ENCODE data around the gene FTO.

FTO gene

DNA sequence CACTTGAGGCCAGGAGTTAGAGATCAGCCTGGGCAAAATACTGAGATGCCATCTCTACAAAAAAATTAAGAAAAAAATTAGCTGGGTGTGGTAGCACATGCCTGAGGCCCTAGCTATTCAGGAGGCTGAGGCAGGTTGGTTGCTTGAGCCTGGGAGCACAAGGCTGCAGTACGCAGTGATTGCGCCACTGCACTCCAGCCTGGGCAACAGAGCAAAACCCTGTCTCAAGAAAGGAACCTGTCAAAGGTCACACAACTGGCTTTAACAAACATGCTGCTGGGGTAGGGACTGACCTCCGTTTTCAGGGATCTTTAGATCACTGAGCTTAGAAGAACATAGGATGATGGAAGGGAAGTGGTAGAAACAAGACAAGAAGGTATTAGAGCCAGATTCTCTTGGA, 487.6 kb downstream of the FTO start:
- FAIRE-seq (no peak), DNase-seq (ENCODE audit: insufficient read length, low spot score) (no peak)

DNA sequence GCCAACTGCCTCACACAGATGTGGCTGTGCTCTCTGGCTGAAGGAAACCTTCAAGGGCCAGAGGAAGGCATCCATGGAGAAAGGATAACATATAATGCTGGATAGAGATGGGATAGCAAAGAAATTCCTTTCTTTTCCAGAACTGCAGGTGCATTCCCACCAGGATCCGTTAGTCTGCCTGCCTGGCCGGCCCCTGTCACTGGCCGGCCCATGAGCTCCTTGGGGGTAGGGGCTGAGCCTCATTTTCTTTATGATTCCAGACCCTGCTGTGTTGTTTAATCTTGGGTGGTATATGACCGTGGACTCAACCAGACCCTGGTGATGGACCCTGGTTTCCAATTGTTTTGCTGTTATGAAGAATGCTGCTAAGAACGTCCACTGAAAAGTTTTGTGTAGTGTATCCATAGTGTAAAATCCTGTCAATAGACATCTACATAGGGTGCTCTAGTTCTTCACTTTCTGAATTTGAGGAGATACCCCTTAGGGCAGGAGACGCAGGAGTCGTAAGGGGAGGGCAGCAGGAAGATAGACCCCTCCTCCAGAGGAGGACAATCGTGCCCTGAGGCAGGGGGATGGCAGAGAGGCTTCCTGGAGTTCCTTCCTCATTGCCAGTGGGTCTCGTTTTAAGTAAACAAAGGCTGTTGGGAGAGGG, 489.2 kb downstream of the FTO start:
- FAIRE-seq = no peak
- no peak for DNase-seq (ENCODE audit: insufficient read length, low spot score)

DNA sequence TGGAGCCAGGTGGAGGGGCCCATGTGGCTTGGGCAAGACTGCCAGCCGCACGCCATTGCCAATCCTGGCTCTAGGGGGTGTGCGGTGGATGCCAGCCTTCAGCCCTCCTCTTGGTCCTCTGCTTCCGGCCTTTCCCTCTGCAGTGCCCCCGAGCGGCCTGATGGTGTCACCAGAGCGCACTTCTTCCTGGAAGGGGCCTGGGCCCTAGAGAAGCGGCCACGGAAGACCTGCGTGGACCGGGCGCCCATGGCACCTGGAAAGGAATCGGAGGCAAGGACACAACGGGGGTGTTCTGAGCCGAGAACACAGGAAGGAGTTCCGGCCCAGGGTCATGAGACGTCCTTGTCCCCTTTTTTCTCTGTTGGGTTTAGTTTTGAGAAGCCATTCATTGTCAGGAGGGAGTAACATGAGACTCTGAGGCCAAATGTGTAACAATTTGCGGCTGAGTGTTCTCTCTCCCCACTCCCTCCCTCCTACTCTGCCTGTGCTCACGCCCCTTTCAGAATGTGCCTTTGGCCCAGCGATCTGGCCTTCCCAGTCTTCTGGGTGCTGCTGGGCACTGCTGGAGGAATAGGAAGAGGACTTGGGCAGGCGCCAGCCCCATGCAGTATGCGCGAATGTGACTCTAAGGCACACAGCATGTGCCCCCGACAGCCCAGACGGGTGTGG, 489.8 kb downstream of the FTO start:
- DNase-seq (ENCODE audit: insufficient read length, low spot score) = peak; percentile 61
- peak; percentile 48 for FAIRE-seq

DNA sequence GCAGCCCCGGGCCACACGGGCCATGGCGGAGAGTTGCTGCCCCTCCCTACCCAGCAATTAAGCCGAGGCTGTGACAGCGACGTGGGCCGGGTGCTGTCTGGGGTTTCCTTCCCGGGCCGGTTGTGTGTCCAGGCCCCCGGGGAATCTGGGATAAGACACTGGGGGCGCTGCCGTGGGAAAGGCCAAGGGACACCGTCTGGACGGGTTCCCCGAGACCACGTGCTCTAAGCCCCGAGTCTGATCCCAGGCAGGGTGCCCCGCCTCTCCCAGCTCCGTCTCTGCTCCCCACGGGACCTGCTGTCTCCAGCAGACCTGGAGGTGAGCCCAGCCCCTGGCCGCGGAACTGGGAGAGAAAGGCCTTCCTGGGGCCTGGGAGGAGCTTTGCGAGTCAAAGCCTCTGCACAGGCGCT, 490.4 kb downstream of the FTO start:
- FAIRE-seq (no peak), DNase-seq (ENCODE audit: insufficient read length, low spot score) (no peak)

DNA sequence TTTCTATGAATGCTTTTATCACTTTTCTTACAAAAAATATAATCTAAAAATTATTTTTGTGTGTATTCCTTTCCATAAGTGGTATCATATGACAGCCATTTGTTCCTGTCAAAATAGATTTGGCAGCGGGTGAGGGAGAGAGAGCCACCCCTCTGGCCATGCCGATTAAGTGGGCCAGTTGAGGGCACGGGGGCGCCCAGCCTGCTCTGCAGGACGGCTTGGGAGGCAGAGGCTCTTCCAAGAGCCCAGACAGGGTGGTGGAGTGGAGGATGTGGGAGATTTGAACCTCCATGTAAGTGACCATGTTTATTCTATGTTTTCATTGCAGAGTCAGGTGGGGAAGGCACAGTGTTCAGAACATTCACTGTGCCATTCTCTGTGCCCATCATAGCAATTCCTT, 493.8 kb downstream of the FTO start:
- DNase-seq (ENCODE audit: insufficient read length, low spot score) (no peak), FAIRE-seq (no peak)

DNA sequence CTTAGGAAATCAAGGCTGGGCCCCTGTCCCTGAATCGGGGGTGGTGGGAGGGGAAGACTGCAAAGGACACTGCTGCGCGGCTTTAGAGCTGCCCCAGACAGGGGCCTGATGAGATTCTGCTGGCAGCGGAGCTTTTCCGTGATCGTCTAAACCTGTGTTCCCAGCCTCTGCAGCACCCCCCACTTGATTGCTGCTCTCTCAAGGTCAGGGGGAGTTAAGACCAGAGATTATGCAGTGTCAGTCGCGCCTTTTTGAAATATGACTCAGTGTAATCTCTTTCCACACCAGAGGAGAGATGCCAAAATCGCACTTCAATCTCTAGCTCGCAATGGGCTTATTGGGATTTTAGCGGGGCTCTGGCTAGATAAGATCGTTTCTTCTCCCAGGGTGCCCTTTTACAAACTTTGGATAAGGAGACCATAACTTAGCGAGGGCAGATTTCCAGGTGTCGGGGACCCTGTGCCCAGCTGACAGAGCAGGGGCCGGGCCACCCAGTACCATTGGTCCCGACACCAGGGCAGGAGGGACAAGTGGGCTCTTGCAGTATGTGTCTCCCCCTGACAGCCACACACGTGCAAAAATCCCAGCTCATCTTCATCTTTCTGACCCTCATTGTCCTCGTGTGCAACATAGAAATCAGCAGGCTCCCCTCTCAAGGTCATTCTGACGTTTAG, 495.7 kb downstream of the FTO start:
- FAIRE-seq (no peak), DNase-seq (ENCODE audit: insufficient read length, low spot score) (no peak)

DNA sequence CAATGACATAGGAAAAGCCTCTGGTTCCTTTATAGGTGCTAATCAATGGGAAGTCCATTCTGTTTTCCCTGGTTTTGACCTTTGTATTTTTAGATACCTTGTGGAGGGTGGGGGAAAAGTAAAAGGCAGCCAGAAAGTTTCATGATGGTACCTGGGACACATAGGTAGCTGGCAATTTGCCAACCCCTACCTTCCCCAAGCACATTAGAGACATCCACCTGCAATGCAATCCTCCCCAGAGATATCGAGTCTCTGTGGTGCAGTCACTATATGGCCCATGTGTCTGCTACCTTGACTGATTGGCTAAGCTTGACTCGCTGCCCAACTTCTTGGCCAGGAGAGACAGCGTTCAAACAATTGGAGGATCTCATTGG, 496.2 kb downstream of the FTO start:
- DNase-seq (ENCODE audit: insufficient read length, low spot score) = no peak
- FAIRE-seq = no peak

DNA sequence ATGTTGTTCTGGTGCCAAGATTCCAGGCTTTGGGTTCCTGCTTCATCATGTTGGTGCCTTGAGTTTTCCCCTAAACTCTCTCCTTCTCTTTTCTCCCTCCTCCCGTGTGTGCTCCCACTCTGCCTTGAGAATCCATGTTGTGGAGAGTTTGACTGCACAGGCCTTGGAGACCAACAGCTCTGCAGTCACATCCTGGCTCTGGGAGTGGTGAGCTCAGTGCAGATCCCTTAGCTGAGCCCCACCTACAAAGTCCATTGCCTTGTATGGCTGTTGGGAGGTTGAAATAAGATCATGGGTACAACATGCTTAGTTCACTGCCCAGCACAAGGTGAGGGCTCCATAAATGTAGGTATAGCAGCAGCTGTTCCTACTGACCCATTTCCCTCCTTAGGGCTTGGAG, 496.8 kb downstream of the FTO start:
- DNase-seq (ENCODE audit: insufficient read length, low spot score) = no peak

DNA sequence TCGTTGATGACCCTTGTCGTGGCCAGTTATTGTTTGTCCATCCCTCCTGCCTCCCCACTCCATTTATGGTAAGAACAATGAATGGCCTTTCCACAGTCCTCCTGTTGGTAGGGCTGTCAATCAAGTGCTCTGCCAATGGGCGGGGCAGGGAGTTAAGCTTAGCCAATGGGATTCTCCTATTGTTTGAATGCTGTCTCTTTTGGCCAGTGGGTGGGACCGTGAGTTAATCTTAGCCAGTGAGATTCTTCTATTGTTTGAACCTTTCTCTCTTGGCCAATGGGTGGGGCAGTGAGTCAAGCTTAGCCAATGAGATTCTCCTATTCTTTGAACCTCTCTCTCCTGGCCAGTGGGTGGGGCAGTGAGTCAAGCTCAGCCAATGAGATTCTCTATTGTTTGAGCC, 497.2 kb downstream of the FTO start:
- no peak for FAIRE-seq
- no peak for DNase-seq (ENCODE audit: insufficient read length, low spot score)

More for the DNA sequence above, 496.8 kb downstream of the FTO start:
- FAIRE-seq = no peak

All from GM19239 (cell line).